ENCODE measurements around the gene ATRN. TPM values are rescaled to one million over a fixed set of nuclear protein-coding genes. Genes with fewer than 3 reads are reported as not detected.

ATRN gene
- polyA plus RNA-seq, 1 experiment, result 59.7 TPM

GRCh38 chr20:3492669-3493068, 21.9 kb downstream of the ATRN start:
- no peak overlapping the region for H3K27ac ChIP-seq (ENCODE audit: low read depth, low read length)
- no peak for DNase-seq (ENCODE audit: low read depth, low spot score)
- ChIA-PET CTCF (no interaction called here), POLR2A (no interaction called here)
- no peak overlapping the region for H3K4me3 ChIP-seq (ENCODE audit: low read depth, low read length)
- H3K9me3 ChIP-seq (ENCODE audit: control insufficient read depth, insufficient read depth, low read length), result no peaks in the 10 kb centered on the region
- no peaks in the 10 kb centered on the region for H3K27me3 ChIP-seq (ENCODE audit: control insufficient read depth, insufficient read depth, low read length)
- TF ChIP-seq CTCF (IDR thresholded peaks at IDR 0.05; ENCODE audit: low read depth, low read length), result no peak

DNA sequence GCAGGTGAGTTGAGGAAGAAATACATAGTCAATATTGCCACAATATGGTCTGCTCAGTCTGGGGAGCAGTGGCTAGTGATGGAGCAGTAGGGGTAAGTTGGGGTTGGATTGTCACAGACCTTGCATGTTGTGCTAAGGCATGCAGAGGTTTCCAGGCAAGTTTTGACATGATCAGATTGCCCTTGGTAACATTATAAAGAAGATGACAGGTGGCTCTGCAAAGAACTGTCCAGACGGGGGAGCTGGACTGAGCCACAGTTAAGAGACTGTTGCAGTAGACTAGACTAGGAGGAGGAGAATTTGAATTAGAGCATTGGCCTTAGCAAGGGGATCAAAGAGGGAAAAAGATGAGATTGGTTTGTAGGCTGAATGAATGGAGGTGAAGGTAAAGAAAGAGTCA, 23.4 kb downstream of the ATRN start:
- CTCF ChIA-PET, result interaction anchor here (1.5 kb wide), 1 partner anchor 12 kb away, joined by 3 read pairs; no protein-coding TSS in a partner anchor
- POLR2A ChIA-PET, result no interaction called here
- no peak for TF ChIP-seq CTCF (IDR thresholded peaks at IDR 0.05; ENCODE audit: low read depth, low read length)

GRCh38 chr20:3502878-3503277, 32.1 kb downstream of the ATRN start:
- no peak overlapping the region for H3K4me3 ChIP-seq (ENCODE audit: low read depth, low read length)
- POLR2A ChIA-PET, result no interaction called here
- CTCF ChIA-PET, result no interaction called here

More for the DNA sequence above, 23.4 kb downstream of the ATRN start:
- DNase-seq (ENCODE audit: low read depth, low spot score), result no peak
- Histone ChIP-seq H3K9me3 (ENCODE audit: control insufficient read depth, insufficient read depth, low read length) (no peaks in the 10 kb centered on the region), H3K27me3 (ENCODE audit: control insufficient read depth, insufficient read depth, low read length) (no peaks in the 10 kb centered on the region), H3K27ac (ENCODE audit: low read depth, low read length) (no peak overlapping the region), H3K4me3 (ENCODE audit: low read depth, low read length) (no peak overlapping the region)

GRCh38 chr20:3505148-3505547, 34.3 kb downstream of the ATRN start:
- TF ChIP-seq CTCF (IDR thresholded peaks at IDR 0.05; ENCODE audit: low read depth, low read length), result no peak
- Histone ChIP-seq H3K9me3 (ENCODE audit: control insufficient read depth, insufficient read depth, low read length) (no peaks in the 10 kb centered on the region), H3K4me3 (ENCODE audit: low read depth, low read length) (no peak overlapping the region), H3K27ac (ENCODE audit: low read depth, low read length) (no peak overlapping the region), H3K27me3 (ENCODE audit: control insufficient read depth, insufficient read depth, low read length) (no peaks in the 10 kb centered on the region)
- ChIA-PET POLR2A (no interaction called here), CTCF (no interaction called here)
- DNase-seq (ENCODE audit: low read depth, low spot score), result no peak

More at GRCh38 chr20:3502878-3503277, 32.1 kb downstream of the ATRN start:
- no peak for TF ChIP-seq CTCF (IDR thresholded peaks at IDR 0.05; ENCODE audit: low read depth, low read length)
- H3K9me3 ChIP-seq (ENCODE audit: control insufficient read depth, insufficient read depth, low read length), result no peaks in the 10 kb centered on the region
- no peaks in the 10 kb centered on the region for H3K27me3 ChIP-seq (ENCODE audit: control insufficient read depth, insufficient read depth, low read length)
- DNase-seq (ENCODE audit: low read depth, low spot score), result no peak
- H3K27ac ChIP-seq (ENCODE audit: low read depth, low read length), result no peak overlapping the region

DNA sequence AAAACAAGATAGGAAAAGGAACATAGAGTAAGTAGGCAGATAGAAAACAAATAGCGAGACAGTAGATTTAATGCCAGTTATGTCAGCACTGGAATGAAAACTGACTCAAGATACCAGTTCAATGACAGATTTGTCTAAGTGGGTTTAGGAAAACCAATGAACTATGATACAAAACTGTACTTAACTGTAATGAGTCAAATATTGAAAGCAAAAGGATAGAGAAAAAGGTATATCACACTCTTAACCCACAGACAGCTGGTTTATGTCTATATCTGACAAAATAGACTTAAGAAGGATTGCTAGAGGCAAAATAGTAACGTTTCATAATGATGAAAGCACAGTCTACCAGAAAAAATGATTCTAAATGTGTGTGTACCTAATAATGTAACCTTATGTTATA, 38.2 kb downstream of the ATRN start:
- no peak for DNase-seq (ENCODE audit: low read depth, low spot score)
- POLR2A ChIA-PET, result no interaction called here
- no peak for TF ChIP-seq CTCF (IDR thresholded peaks at IDR 0.05; ENCODE audit: low read depth, low read length)
- Histone ChIP-seq H3K4me3 (ENCODE audit: low read depth, low read length) (no peak overlapping the region), H3K27me3 (ENCODE audit: control insufficient read depth, insufficient read depth, low read length) (no peaks in the 10 kb centered on the region), H3K9me3 (ENCODE audit: control insufficient read depth, insufficient read depth, low read length) (no peaks in the 10 kb centered on the region), H3K27ac (ENCODE audit: low read depth, low read length) (no peak overlapping the region)
- CTCF ChIA-PET, result no interaction called here

Data from AG04450 (cell line).